ENCODE measurements around the gene ADCK1. TPM values are rescaled to one million over a fixed set of nuclear protein-coding genes. Genes with fewer than 3 reads are reported as not detected.

Gene ADCK1
- total RNA-seq, 1 experiment from 2014 or later: 12.2 TPM

GRCh38 chr14:77964586-77964985 lies 164.7 kb downstream of the ADCK1 start:
- Histone ChIP-seq H2BK120ac (ENCODE audit: low read depth, low read length, poor library complexity, severe bottlenecking) (no peak overlapping the region), H2BK20ac (ENCODE audit: low read depth, low read length, poor library complexity, severe bottlenecking) (no peak overlapping the region), H2AFZ (ENCODE audit: low read length) (no peak overlapping the region), H3K56ac (ENCODE audit: insufficient read length, low read depth, low read length) (no peak overlapping the region), H3K4ac (ENCODE audit: low read depth, low read length) (no peak overlapping the region), H3K23me2 (ENCODE audit: insufficient read length, low read depth, low read length, poor library complexity, severe bottlenecking) (peaks cover 6% of the 10 kb centered on the region), H4K8ac (replicated peaks; ENCODE audit: insufficient read length, low read depth, low read length) (no peak overlapping the region), H4K5ac (ENCODE audit: insufficient read length, low read depth, low read length) (no peak overlapping the region), H3K9ac (ENCODE audit: extremely low read depth, insufficient read length, low read length) (no peak overlapping the region), H2BK5ac (ENCODE audit: insufficient read length, low read length) (no peak overlapping the region), H3K9me3 (ENCODE audit: control insufficient read depth, low read depth, low read length) (no peaks in the 10 kb centered on the region), H3K4me1 (ENCODE audit: insufficient read depth, low read length) (no peaks in the 10 kb centered on the region), H3K79me2 (ENCODE audit: insufficient read depth, low read length) (no peaks in the 10 kb centered on the region), H2AK5ac (ENCODE audit: insufficient read length, low read length) (no peak overlapping the region), H4K91ac (ENCODE audit: insufficient read length, low read depth, low read length) (no peak overlapping the region), H3T11ph (ENCODE audit: low read length) (peak overlapping the region; percentile 53), H2BK12ac (ENCODE audit: insufficient read length, low read depth, low read length) (no peak overlapping the region), H4K20me1 (ENCODE audit: control insufficient read depth, insufficient read depth, insufficient read length) (no peaks in the 10 kb centered on the region), H3K27me3 (ENCODE audit: insufficient read depth, low read length) (no peaks in the 10 kb centered on the region), H3K14ac (ENCODE audit: insufficient read depth, low read length) (no peak overlapping the region), H3K23ac (ENCODE audit: insufficient read length, low read depth, low read length) (no peak overlapping the region), H3K18ac (ENCODE audit: insufficient read length, low read depth, low read length) (no peak overlapping the region), H3K4me2 (ENCODE audit: insufficient read depth, insufficient read length, low read length) (no peak overlapping the region), H2BK15ac (ENCODE audit: low read depth, low read length) (no peak overlapping the region), H3K27ac (ENCODE audit: insufficient read length, low read depth, low read length) (no peak overlapping the region), H3K79me1 (ENCODE audit: insufficient read depth, low read depth, low read length, poor library complexity, severe bottlenecking) (no peaks in the 10 kb centered on the region)
- peaks cover 3% of the 10 kb centered on the region in 2 experiments; a peak in 3 of 4 replicates for H3K4me1 Mint-ChIP-seq
- H3K9me3 Mint-ChIP-seq: peaks cover 3 to 5% of the 10 kb centered on the region in 2 experiments; a peak in 4 of 5 replicates
- no peak overlapping the region; a peak in 1 of 7 replicates for H3K27ac Mint-ChIP-seq
- no peak overlapping the region for H3K4me3 Mint-ChIP-seq
- TF ChIP-seq CTCF (conservative IDR thresholded peaks at IDR 0.05): no peak
- DNase-seq: no peak
- H3K36me3 Mint-ChIP-seq (ENCODE audit: insufficient read depth in 1 of 3, low read depth in 3 of 3): no peaks in the 10 kb centered on the region
- H3K27me3 Mint-ChIP-seq (ENCODE audit: low read depth): peaks cover 8% of the 10 kb centered on the region
- WGBS (ENCODE audit: extremely low coverage, insufficient read length, low lambda C conversion rate): no CpG with 5 or more reads among the region's 3 CpGs
